ENCODE results near the gene LASP1.

The LASP1 gene, protein sequence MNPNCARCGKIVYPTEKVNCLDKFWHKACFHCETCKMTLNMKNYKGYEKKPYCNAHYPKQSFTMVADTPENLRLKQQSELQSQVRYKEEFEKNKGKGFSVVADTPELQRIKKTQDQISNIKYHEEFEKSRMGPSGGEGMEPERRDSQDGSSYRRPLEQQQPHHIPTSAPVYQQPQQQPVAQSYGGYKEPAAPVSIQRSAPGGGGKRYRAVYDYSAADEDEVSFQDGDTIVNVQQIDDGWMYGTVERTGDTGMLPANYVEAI

DNA sequence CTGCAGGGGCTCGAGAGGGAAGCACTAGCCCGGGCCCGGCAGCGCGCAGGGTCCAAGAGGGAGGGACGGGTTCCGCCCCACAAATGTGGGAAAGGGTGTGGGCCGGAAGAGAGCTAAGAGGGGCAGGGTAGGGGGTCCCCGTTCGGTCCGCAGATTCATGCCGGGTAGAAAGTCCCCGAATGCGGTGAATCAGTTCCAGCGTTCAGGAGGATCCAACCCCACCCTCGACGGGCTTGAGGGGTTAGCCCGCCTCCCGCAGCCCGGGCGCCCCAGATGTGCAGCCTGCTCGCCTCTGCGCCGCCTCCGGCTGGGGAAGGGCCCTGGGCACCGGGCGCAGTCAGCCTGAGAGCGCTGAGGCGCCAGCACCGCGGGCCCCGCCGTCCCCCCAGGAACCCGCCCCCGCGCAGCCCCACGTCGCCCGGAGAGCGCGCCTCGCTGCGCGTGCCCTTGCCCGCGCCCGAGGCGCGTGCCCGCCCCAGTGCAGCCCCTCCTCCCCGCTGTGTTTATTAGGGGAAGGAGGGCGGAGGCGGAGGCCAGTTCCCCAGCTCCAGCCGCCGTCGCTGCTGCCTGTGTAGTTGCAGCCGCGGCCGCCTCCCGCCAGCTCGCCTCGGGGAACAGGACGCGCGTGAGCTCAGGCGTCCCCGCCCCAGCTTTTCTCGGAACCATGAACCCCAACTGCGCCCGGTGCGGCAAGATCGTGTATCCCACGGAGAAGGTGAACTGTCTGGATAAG, at the start of gene LASP1:
Gene LASP1 (plus strand): TSS at position 533 of the 733 bp plus-strand sequence. CDS start 132 bp downstream, at position 665.
- peak; percentile 89 for DNase-seq

- peak; percentile 95 for DNase-seq
These were observed 44.7 kb upstream of the LASP1 start, which contains the start of gene CWC25 for GRCh38 chr17:38824899-38825761. Gene CWC25, minus strand, starts transcription at chr17:38825321. Its CDS starts 138 bp downstream, at chr17:38825183.

- DNase-seq, result no peak
These were observed 44.1 kb upstream of the LASP1 start for GRCh38 chr17:38825762-38826247.

DNA sequence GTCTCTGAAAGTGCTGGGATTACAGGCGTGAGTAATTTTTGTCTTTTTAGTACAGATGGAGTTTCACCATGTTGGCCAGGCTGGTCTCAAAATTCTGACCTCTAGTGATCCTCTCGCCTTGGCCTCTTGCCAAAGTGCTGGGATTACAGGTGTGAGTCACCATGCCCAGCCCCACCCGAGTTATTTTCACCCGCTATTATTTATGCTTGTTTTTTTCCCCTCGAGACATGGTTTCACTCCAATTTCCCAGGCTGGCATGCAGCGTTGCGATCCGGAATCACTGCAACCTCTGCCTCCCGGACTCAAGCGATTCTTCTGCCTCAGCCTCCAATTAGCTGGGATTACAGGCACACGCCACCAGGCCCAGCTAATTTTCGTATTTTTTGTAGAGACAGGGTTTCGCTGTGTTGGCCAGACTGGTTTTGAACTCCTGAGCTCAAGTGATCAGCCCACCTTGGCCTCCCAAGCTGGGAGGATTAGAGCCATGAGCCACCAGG, 25.5 kb upstream of the LASP1 start:
- no peak for DNase-seq

DNA sequence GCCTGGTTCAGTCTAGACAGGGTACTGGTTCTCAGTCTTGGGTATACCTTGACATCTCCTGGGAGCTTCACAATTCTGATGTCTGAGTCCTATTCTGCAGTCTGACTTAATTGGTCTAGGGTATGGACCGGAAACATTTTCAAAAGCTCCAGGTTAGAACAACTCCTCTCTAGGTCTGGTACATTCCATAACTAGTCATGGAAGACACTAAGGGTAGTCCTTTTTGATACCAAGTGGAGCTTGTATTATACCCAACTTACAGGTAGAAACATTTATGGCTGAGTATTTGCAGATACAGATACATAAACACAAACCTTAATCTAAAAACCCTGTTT, 21.3 kb upstream of the LASP1 start:
- no peak for DNase-seq

- no peak for DNase-seq
These were observed 20.8 kb upstream of the LASP1 start for GRCh38 chr17:38848939-38849605.

- no peak for DNase-seq
These were observed 19.5 kb upstream of the LASP1 start for GRCh38 chr17:38850374-38850773.

DNA sequence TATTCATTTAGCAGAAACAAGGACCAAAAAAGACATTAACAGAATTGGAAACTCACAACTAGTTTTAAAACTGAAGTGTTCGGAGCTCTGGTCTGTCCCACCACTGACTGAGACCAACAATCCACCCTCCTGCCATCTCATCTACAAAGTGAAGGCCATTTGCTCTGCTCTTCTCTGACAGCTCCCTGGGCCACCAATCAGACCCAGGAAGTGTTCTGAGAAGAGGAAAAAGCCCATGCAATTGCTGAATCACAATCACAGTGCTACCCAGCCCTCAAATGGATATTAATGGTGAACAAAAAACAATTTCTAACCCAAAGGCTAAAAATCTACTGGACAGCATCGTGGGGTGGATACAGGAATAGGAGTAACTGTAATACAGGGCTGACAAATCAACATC, 18.4 kb upstream of the LASP1 start:
- no peak for DNase-seq

DNA sequence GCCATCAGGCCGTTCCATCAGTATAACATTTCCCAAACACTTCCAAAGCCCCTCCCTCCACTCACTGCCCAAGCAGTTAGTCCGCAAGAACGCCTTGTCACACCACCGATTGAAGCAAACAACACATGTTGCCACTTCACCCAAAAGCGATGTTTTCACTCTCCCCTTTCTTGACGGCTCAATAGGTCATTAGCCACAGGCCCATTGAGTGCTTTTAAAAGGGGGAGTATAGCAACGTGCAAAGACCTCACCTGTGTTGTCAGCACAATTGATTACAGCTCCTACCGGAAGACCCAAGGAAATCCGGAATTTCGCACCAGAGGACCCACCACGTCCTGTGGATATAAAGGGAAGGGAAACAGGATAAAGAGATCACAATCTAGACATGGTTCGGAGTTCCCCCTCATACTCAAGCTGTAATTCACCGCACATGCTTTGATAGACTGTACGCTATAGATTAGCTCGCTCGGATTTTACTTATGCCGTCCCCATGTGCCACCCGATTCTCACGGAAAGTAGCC, 17.0 kb upstream of the LASP1 start:
- no peak for DNase-seq

GRCh38 chr17:38853292-38854219, 16.3 kb upstream of the LASP1 start, which contains the start of gene RPL23:
Gene RPL23, minus strand, starts transcription at chr17:38853721. Its CDS starts 11 bp downstream, at chr17:38853710.
- DNase-seq, result peak; percentile 98

- DNase-seq, result peak; percentile 92
These were observed 14.7 kb upstream of the LASP1 start for GRCh38 chr17:38855101-38855714.

- DNase-seq, result no peak
These were observed 12.6 kb upstream of the LASP1 start for GRCh38 chr17:38857271-38857670.

- DNase-seq, result peak; percentile 57
These were observed 8.4 kb upstream of the LASP1 start for GRCh38 chr17:38861399-38861843.

DNA sequence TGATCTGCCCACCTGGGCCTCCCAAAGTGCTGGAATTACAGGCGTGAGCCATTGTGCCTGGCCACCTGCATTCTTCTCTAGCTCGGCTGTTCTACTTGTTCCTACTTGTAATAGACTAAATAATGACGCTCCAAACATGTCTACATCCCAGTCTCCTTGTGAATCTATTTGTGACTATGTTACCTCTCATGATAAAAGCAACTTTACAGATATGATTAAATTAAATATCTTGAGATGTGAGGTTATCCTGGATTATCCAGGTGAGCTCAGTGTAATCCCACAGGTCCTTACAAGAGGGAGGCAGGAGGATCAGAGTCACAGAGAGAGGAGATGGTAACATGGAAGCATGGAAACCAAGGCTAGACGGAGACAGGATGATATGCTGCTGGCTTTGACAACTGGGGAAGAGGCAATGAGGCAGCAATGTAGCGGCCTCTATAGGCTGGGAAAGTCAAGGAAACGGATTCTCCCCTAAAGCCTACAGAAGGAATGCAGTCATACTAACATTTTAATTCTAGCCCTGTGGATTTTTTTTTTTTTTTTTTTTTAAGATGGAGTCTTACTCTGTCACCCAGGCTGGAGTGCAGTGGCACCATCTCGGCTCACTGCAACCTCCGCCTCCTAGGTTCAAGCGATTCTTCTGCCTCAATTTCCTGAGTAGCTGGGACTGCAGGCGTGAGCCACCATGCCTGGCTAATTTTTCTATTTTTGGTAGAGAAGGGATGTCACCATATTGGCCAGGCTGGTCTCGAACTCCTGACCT, 5.0 kb upstream of the LASP1 start:
- DNase-seq, result peak; percentile 63

DNA sequence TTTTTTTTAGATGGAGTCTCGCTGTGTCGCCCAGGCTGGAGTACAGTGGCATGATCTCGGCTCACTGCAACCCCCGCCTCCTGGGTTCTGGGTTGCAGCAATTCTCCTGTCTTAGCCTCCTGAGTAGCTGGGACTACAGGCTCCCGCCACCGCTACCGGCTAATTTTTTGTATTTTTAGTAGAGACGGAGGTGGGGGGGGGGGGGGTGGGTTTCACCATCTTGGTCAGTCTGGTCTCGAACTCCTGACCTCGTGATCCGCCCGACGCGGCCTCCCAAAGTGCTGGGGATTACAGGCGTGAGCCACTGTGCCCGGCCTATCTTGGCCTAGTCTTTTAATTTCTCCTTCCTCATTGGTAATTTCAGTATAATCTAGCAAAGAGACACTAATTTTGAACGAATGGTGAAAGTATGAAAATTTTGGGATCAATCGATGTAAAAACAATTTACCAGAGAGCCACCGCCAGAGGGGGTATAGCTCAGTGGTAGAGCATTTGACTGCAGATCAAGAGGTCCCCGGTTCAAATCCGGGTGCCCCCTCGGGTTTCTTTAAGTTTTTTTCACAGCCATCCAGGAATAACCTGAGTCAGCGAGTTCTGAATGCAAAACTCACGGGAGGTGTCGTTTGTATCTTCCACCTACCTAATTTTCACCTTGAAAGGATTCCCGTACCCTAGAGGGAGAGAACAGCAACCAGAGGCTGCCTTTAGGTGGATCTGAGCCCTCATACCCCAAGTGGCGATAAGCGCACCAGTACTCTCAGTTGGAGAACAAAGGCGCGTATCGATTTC, 2.5 kb upstream of the LASP1 start:
- peak; percentile 81 for DNase-seq

DNA sequence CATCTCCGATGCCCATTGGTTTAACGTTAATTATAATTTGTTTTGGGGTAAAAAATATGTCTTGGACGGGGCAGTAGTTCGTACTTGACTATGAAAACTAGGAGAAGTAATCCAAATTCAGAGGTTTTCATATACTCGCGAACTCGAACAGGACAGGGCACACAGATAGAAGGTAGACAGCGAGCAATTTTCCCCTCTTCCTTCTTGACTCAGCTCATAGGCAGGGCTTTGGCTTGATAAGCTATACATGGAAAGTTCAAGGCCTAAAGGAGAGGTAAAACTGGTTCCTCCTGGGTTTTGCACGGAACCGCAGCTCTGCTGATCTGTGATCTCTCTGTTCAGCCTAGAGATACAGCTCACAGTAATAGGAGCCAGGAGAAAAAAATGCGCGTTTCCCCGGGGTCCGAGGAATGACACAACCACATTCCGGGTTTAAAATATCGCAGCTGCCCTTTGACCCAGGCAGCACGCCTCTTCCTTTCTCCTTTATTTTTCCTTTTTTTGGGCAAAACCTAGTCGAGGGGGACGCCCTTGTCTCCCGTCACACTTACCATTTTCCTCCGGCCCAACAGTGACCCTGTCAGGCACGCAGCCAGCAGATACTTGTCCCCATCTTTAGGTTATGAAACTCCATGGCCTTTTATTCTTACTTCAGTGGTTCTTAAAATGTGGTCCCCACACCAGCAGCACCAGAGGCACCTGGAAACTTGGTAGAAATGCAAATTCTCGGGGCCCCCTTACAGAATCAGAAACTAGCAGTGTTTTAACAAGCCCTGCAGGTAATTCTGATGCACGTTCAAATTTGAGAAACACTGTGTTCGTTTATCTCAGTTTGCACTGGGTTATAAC, 1.7 kb upstream of the LASP1 start:
- DNase-seq, result peak; percentile 82

DNA sequence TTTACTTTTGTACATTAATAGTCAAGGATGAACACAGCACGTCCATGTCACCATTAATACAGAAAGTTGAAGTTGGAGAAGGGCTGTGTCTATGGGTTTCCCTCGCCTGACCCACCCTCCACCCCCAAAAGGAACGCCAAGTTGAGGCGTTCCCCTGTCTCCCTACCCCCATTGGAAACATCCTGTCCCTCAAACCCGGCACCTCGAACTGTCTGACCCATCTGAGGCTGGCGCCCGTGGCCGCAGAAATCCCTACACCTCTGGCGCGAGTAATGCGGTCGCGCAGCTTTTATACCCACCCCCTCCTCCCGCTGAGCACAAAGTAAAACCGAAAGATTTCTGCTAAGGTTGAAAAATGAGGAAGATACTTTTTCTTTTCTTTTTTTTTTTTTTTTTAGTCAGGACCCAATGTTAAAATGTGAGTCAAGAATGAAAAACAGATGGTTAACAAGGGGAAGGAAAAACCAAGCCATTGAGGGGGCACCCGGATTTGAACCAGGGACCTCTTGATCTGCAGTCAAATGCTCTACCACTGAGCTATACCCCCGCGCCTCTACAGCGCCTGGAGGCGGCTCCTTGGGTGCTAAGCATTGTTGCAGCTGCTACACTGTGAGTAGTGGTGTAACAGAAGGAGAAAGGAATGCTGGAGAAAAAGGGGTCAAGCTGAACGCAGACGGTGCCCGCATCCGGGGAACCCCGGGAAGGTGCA, 887 bp upstream of the LASP1 start:
- peak; percentile 90 for DNase-seq
